ACC112 (cell line): ENCODE data around the gene ABCB11.

Source experiments
- H2AFZ ChIP-seq: fragments of 200-600 bp; sonication (generic); one replicate; pipeline ENCODE4 v1.6.0; 2017; ENCODE audit warnings: antibody characterized with exemption, low read length; ENCODE audit not compliant: unreplicated experiment
- H3K27ac ChIP-seq: fragments of 200-600 bp; sonication (generic); 2 replicates; pipeline ENCODE4 v1.5.1; 2014; ENCODE audit warnings: low read depth, mild to moderate bottlenecking, antibody characterized with exemption, low read length, moderate library complexity
- H3K27me3 ChIP-seq: fragments of 200-600 bp; sonication (generic); 2 replicates; pipeline ENCODE4 v1.6.1; 2014; ENCODE audit warnings: mild to moderate bottlenecking, antibody characterized with exemption, low read length, moderate library complexity, mixed read lengths; ENCODE audit not compliant: insufficient read depth
- H3K36me3 ChIP-seq: fragments of 200-600 bp; sonication (generic); 2 replicates; pipeline ENCODE4 v1.6.1; 2016; ENCODE audit warnings: mild to moderate bottlenecking, antibody characterized with exemption, low read length, moderate library complexity, mixed read lengths; ENCODE audit not compliant: insufficient read depth
- H3K4me1 ChIP-seq: fragments of 200-600 bp; sonication (generic); one replicate; pipeline ENCODE4 v1.6.1; 2016; ENCODE audit warnings: low read length, mixed read lengths; ENCODE audit not compliant: insufficient read depth, unreplicated experiment, control insufficient read depth
- H3K4me3 ChIP-seq: fragments of 200-600 bp; sonication (generic); 2 replicates; pipeline ENCODE4 v1.5.1; 2014; ENCODE audit warnings: mild to moderate bottlenecking, low read depth, low read length
- H3K79me2 ChIP-seq: fragments of 200-600 bp; sonication (generic); one replicate; pipeline ENCODE4 v1.6.0; 2016; ENCODE audit warnings: low read length; ENCODE audit not compliant: control insufficient read depth, unreplicated experiment, insufficient read depth

ABCB11 gene

DNA sequence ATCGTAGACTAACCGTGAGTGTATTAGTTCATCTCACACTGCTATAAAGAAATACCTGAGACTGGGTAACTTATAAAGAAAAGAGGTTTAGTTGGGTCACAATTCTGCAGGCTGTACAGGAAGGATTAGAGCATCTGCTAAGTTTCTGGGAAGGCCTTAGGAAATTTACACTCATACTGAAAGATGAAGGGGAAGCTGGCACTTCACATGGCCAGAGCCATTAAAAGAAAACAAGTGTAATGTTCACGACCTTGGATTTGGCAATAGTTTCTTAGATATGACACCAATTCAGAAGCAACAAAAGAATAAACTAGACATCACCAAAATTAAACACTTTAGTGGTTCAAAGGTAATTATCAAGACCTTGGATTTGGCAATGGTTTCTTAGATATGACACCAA lies 23.8 kb downstream of the ABCB11 start:
- H3K36me3 ChIP-seq: no peaks in the 10 kb centered on the region
- H3K4me1 ChIP-seq: peaks cover 26% of the 10 kb centered on the region
- H3K27me3 ChIP-seq: no peaks in the 10 kb centered on the region
- no peaks in the 10 kb centered on the region for H3K79me2 ChIP-seq
- H3K27ac ChIP-seq: no peak overlapping the region
- H2AFZ ChIP-seq: no peak overlapping the region
- H3K4me3 ChIP-seq: no peak overlapping the region

- Histone ChIP-seq H3K4me1 (peaks cover 26% of the 10 kb centered on the region), H3K36me3 (no peaks in the 10 kb centered on the region), H3K79me2 (no peaks in the 10 kb centered on the region), H3K27ac (no peak overlapping the region), H3K4me3 (no peak overlapping the region), H3K27me3 (no peaks in the 10 kb centered on the region), H2AFZ (no peak overlapping the region)
Observed at GRCh38 chr2:169006665-169007064, 24.5 kb downstream of the ABCB11 start.

- H3K36me3 ChIP-seq: no peaks in the 10 kb centered on the region
- no peak overlapping the region for H3K4me3 ChIP-seq
- no peak overlapping the region for H3K27ac ChIP-seq
- no peak overlapping the region for H2AFZ ChIP-seq
- H3K27me3 ChIP-seq: no peaks in the 10 kb centered on the region
- H3K79me2 ChIP-seq: no peaks in the 10 kb centered on the region
- H3K4me1 ChIP-seq: peaks cover 26% of the 10 kb centered on the region
Observed at GRCh38 chr2:169005994-169006393, 25.1 kb downstream of the ABCB11 start.

GRCh38 chr2:169005080-169005598 lies 26.0 kb downstream of the ABCB11 start:
- no peaks in the 10 kb centered on the region for H3K79me2 ChIP-seq
- H3K27me3 ChIP-seq: no peaks in the 10 kb centered on the region
- H3K4me3 ChIP-seq: no peak overlapping the region
- H3K27ac ChIP-seq: no peak overlapping the region
- H3K4me1 ChIP-seq: peaks cover 26% of the 10 kb centered on the region
- no peaks in the 10 kb centered on the region for H3K36me3 ChIP-seq
- H2AFZ ChIP-seq: no peak overlapping the region

DNA sequence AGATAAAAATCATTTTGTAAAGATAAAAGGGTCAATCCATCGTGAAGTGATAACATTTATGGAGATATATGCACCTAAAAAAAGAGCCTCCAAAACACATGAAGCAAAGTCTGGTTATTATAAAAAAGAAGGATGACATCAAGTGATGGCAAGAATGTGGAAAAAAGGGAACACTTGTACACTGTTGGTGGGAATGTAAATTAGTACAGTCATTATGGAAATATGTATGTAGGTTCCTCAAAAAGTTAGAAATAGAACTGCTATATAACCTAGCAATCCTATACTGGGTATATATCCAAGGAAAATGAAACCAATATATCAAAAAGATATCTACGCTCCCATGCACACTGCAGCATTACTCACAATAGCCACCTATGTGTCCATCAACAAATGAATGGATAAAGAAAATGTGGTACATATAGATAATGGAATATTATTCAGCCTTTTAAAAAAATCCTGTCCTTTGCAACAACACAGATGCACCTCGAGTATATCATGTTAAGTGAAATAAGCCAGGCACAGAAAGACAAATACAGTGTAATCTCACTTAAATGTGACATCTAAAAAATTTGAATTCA lies 28.9 kb downstream of the ABCB11 start:
- no peak overlapping the region for H2AFZ ChIP-seq
- no peaks in the 10 kb centered on the region for H3K79me2 ChIP-seq
- no peaks in the 10 kb centered on the region for H3K27me3 ChIP-seq
- peaks cover 54% of the 10 kb centered on the region for H3K4me1 ChIP-seq
- peak overlapping the region; percentile 30; the same call in 1 of the 2 replicates for H3K4me3 ChIP-seq
- no peaks in the 10 kb centered on the region for H3K36me3 ChIP-seq
- peak overlapping the region; percentile 93 for H3K27ac ChIP-seq

DNA sequence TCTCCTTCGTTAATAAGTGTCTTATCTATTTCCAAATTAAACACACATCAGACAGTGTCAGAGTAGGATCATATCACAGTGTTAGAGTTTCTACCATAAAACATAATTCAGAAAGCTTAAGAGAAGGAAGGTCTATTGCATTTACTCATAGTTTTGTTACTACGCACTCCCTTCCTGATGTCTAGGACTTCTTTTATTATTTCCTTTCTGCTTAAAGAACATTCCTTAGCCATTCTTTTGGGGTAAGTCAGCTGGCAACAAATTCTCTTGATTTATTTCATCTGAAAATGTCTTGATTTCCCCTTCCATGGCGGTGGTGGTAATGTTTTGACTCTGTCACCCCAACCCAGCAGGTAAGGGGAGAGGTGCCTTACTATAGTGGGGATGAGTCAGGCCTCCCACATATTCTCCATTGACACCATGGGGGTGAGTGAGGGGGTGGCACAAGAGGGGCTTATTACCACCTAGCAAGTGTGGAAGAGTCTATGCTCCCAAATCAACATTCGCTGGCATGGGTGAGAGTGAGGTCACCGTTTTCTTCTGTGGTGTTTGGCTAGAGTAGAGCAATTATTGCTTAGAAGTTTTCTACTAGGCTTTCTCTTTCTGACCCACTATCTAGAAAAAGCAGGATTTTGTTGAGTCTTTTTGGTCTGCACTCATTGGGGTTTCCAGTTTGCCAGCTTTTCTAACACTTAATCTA lies 29.9 kb downstream of the ABCB11 start:
- Histone ChIP-seq H3K36me3 (no peaks in the 10 kb centered on the region), H3K27me3 (no peaks in the 10 kb centered on the region), H2AFZ (peak overlapping the region; percentile 51), H3K79me2 (no peaks in the 10 kb centered on the region), H3K4me3 (peak overlapping the region; percentile 30; the same call in 1 of the 2 replicates), H3K4me1 (peaks cover 62% of the 10 kb centered on the region), H3K27ac (peak overlapping the region; percentile 93)

DNA sequence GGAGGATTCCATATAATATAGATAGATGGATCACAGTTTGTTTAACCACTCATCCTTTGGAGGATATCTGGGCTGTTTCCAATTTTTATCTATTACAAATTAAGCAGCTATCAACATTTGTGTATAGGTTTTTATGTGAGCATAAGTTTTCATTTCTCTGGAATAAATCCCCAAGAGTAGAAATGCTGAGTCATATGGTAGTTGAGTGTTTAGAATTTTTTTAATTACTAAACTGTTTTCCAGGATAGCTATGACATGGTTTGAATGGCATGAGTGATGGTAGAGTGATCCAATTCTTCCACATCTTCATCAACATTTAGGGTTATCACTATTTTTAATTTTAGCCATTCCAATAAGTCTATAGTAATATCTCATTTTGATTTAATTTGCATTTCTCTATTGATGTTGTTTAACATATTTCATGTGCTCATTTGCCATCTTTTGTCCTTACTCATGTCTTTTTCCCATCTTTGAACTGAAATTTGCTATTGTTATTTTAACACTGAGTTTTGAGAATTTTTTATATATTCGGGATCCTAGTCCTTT lies 31.4 kb downstream of the ABCB11 start:
- Histone ChIP-seq H3K4me1 (peaks cover 74% of the 10 kb centered on the region), H3K79me2 (no peaks in the 10 kb centered on the region), H3K27me3 (no peaks in the 10 kb centered on the region), H3K27ac (peak overlapping the region; percentile 93), H3K36me3 (no peaks in the 10 kb centered on the region), H3K4me3 (no peak overlapping the region), H2AFZ (peak overlapping the region; percentile 74)

DNA sequence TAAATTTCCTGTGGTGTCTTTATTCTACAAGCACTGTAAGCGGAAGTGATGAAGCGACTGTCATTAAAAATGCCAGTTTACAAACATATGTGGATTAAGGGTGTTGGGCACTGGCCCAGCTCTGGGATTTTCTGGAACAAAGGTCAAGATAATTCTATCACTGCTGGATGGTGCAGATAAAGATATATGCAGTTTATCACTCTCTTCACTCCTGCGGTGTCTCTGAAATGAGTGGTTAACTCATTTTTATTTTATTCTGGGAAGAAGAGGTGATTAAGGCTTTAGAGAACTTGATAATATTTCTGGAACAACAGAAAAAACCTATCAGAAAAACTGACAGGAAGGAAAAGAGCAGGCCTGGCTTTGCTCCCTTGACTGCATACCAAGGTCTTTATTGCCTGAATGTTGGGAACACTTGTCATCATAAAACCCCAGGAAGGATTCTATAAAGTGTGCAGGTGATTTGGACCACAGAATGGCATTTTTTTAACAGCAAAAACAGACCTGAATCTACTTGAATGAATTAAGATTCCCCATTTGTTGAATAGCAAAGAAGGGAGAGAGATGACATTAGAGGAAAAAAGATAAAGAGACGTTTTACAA lies 32.4 kb downstream of the ABCB11 start:
- Histone ChIP-seq H3K4me1 (peaks cover 79% of the 10 kb centered on the region), H2AFZ (peak overlapping the region; percentile 4), H3K27me3 (no peaks in the 10 kb centered on the region), H3K4me3 (no peak overlapping the region), H3K36me3 (no peaks in the 10 kb centered on the region), H3K79me2 (no peaks in the 10 kb centered on the region), H3K27ac (peak overlapping the region; percentile 93)

- Histone ChIP-seq H3K27me3 (no peaks in the 10 kb centered on the region), H3K79me2 (no peaks in the 10 kb centered on the region), H3K27ac (peak overlapping the region; percentile 93), H3K4me1 (peaks cover 88% of the 10 kb centered on the region), H3K36me3 (no peaks in the 10 kb centered on the region), H3K4me3 (no peak overlapping the region), H2AFZ (no peak overlapping the region)
Observed at GRCh38 chr2:168997794-168998193, 33.3 kb downstream of the ABCB11 start.

- Histone ChIP-seq H3K27ac (peak overlapping the region; percentile 93), H3K4me3 (peak overlapping the region; percentile 43; the same call in 1 of the 2 replicates), H3K4me1 (peaks cover 90% of the 10 kb centered on the region), H3K27me3 (no peaks in the 10 kb centered on the region), H3K36me3 (no peaks in the 10 kb centered on the region), H3K79me2 (no peaks in the 10 kb centered on the region), H2AFZ (no peak overlapping the region)
Observed at GRCh38 chr2:168997118-168997521, 34.0 kb downstream of the ABCB11 start.
